H9 (cell line): ENCODE data around the gene ELF1. TPM values are rescaled to one million over a fixed set of nuclear protein-coding genes. Genes with fewer than 3 reads are reported as not detected.

ENCODE experiments used
- DNase-seq: peaks from one replicate; pipeline ENCODE4 v3.0.0-alpha.2; 2017
- H2AFZ ChIP-seq: one replicate; pipeline ENCODE4 v1.6.1; 2013; ENCODE audit warnings: mild to moderate bottlenecking, low read length, control low read depth, moderate library complexity
- H2AK5ac ChIP-seq: 2 replicates; pipeline ENCODE4 v1.6.1; 2013; ENCODE audit warnings: low read length, control low read depth, mixed read lengths; ENCODE audit not compliant: insufficient read length
- H2BK120ac ChIP-seq: one replicate; pipeline ENCODE4 v1.6.1; 2013; ENCODE audit warnings: low read depth, mild to moderate bottlenecking, low read length, control low read depth, inconsistent platforms; ENCODE audit not compliant: poor library complexity, severe bottlenecking
- H2BK12ac ChIP-seq: 2 replicates; pipeline ENCODE4 v1.6.1; 2013; ENCODE audit warnings: low read length, control low read depth, mixed read lengths, low read depth; ENCODE audit not compliant: insufficient read length
- H2BK15ac ChIP-seq: 2 replicates; pipeline ENCODE4 v1.6.1; 2013; ENCODE audit warnings: low read depth, low read length, control low read depth
- H2BK20ac ChIP-seq: one replicate; pipeline ENCODE4 v1.6.1; 2013; ENCODE audit warnings: low read depth, mild to moderate bottlenecking, low read length, control low read depth, inconsistent platforms; ENCODE audit not compliant: poor library complexity, severe bottlenecking
- H2BK5ac ChIP-seq: 2 replicates; pipeline ENCODE4 v1.6.1; 2013; ENCODE audit warnings: low read length, control low read depth, mixed read lengths; ENCODE audit not compliant: insufficient read length
- H3K14ac ChIP-seq: 2 replicates; pipeline ENCODE4 v1.6.1; 2013; ENCODE audit warnings: low read length, control low read depth; ENCODE audit not compliant: insufficient read depth
- H3K18ac ChIP-seq: 2 replicates; pipeline ENCODE4 v1.6.1; 2013; ENCODE audit warnings: low read depth, mild to moderate bottlenecking, mixed read lengths, low read length, control low read depth; ENCODE audit not compliant: insufficient read length
- H3K23ac ChIP-seq: 2 replicates; pipeline ENCODE4 v1.6.1; 2013; ENCODE audit warnings: low read length, control low read depth, mixed read lengths, low read depth; ENCODE audit not compliant: insufficient read length
- H3K23me2 ChIP-seq: 2 replicates; pipeline ENCODE4 v1.6.1; 2013; ENCODE audit warnings: low read depth, mild to moderate bottlenecking, mixed read lengths, low read length, control low read depth; ENCODE audit not compliant: insufficient read length, poor library complexity, severe bottlenecking
- H3K27ac ChIP-seq: 2 replicates; pipeline ENCODE4 v1.5.1; 2013; ENCODE audit warnings: low read length, control low read depth, mixed read lengths, low read depth; ENCODE audit not compliant: insufficient read length
- H3K27me3 ChIP-seq: 2 replicates; pipeline ENCODE4 v1.6.1; 2013; ENCODE audit warnings: low read length, control low read depth, inconsistent platforms; ENCODE audit not compliant: insufficient read depth
- H3K4ac ChIP-seq: 2 replicates; pipeline ENCODE4 v1.6.1; 2013; ENCODE audit warnings: low read depth, mild to moderate bottlenecking, control low read depth, inconsistent platforms, low read length, moderate library complexity
- H3K4me1 ChIP-seq: 2 replicates; pipeline ENCODE4 v1.6.1; 2013; ENCODE audit warnings: low read length, control low read depth, inconsistent platforms; ENCODE audit not compliant: insufficient read depth
- H3K4me2 ChIP-seq: 2 replicates; pipeline ENCODE4 v1.6.1; 2013; ENCODE audit warnings: low read length, control low read depth, mixed read lengths; ENCODE audit not compliant: insufficient read length, insufficient read depth
- H3K56ac ChIP-seq: 2 replicates; pipeline ENCODE4 v1.6.1; 2013; ENCODE audit warnings: low read depth, mild to moderate bottlenecking, mixed read lengths, low read length, control low read depth; ENCODE audit not compliant: insufficient read length
- H3K79me1 ChIP-seq: 2 replicates; pipeline ENCODE4 v1.6.1; 2013; ENCODE audit warnings: low read depth, mild to moderate bottlenecking, moderate library complexity, low read length, control low read depth, inconsistent platforms; ENCODE audit not compliant: insufficient read depth, poor library complexity, severe bottlenecking
- H3K79me2 ChIP-seq: 2 replicates; pipeline ENCODE4 v1.6.1; 2013; ENCODE audit warnings: low read length, control low read depth, inconsistent platforms; ENCODE audit not compliant: insufficient read depth
- H3K9ac ChIP-seq: 2 replicates; pipeline ENCODE4 v1.6.1; 2013; ENCODE audit warnings: low read length, control low read depth, mixed read lengths; ENCODE audit not compliant: insufficient read length; ENCODE audit errors: extremely low read depth
- H3K9me3 ChIP-seq: one replicate; pipeline ENCODE4 v1.6.1; 2013; ENCODE audit warnings: low read depth, low read length, inconsistent platforms; ENCODE audit not compliant: control insufficient read depth
- H3T11ph ChIP-seq: one replicate; pipeline ENCODE4 v1.6.1; 2013; ENCODE audit warnings: mild to moderate bottlenecking, low read length, control low read depth, inconsistent platforms
- H4K20me1 ChIP-seq: one replicate; pipeline ENCODE4 v1.6.1; 2013; ENCODE audit not compliant: control insufficient read depth, insufficient read length, insufficient read depth
- H4K5ac ChIP-seq: 2 replicates; pipeline ENCODE4 v1.6.1; 2013; ENCODE audit warnings: low read depth, mild to moderate bottlenecking, mixed read lengths, low read length, control low read depth; ENCODE audit not compliant: insufficient read length
- H4K8ac ChIP-seq: replicated peaks from 2 replicates; pipeline ENCODE4 v1.6.1; 2013; ENCODE audit warnings: low read length, control low read depth, mixed read lengths, low read depth; ENCODE audit not compliant: insufficient read length
- H4K91ac ChIP-seq: 2 replicates; pipeline ENCODE4 v1.6.1; 2013; ENCODE audit warnings: low read depth, mild to moderate bottlenecking, moderate library complexity, mixed read lengths, low read length, control low read depth; ENCODE audit not compliant: insufficient read length
- H3K27ac Mint-ChIP-seq, 3 experiments: 2 replicates in 2 of 3; 3 replicates in 1 of 3; pipeline ENCODE4 v1.8.0; 2020 to 2021; ENCODE audit warnings: mixed read lengths in 3 of 3, mild to moderate bottlenecking in 1 of 3, moderate library complexity in 1 of 3
- H3K27me3 Mint-ChIP-seq: 2 replicates; pipeline ENCODE4 v1.8.0; 2021; ENCODE audit warnings: low read depth, mild to moderate bottlenecking, moderate library complexity, mixed read lengths
- H3K36me3 Mint-ChIP-seq, 3 experiments: 2 replicates in 2 of 3; 3 replicates in 1 of 3; pipeline ENCODE4 v1.8.0; 2020 to 2021; ENCODE audit warnings: low read depth in 3 of 3, mixed read lengths in 3 of 3; ENCODE audit not compliant: insufficient read depth in 1 of 3
- H3K4me1 Mint-ChIP-seq, 2 experiments: 2 replicates each; pipeline ENCODE4 v1.8.0; 2020; ENCODE audit warnings: mixed read lengths in 2 of 2
- H3K4me3 Mint-ChIP-seq, 2 experiments: 2 replicates in 1 of 2; 3 replicates in 1 of 2; pipeline ENCODE4 v1.8.0; 2020 to 2021; ENCODE audit warnings: mild to moderate bottlenecking in 2 of 2, mixed read lengths in 2 of 2, moderate library complexity in 1 of 2
- H3K9me3 Mint-ChIP-seq, 2 experiments: 2 replicates in 1 of 2; 3 replicates in 1 of 2; pipeline ENCODE4 v1.8.0; 2020; ENCODE audit warnings: mild to moderate bottlenecking in 2 of 2, mixed read lengths in 2 of 2, moderate library complexity in 1 of 2
- WGBS: extraction: QIAGEN DNeasy Blood & Tissue Kit; methylation state at CpG from one replicate; pipeline ENCODE4 v1.1.7; 2013; ENCODE audit warnings: missing lambda C conversion rate, low lambda C conversion rate, mixed read lengths; ENCODE audit not compliant: insufficient read length; ENCODE audit errors: extremely low coverage; 5-methylcytosine and 5-hydroxymethylcytosine counted together
- total RNA-seq: library from RNA; stranded (reverse); gene quantifications from 2 replicates; pipeline ENCODE4 v1.2.1, GENCODE V29; 2021
- TF ChIP-seq, protein P1 (sequence below): fragments of 200-600 bp; sonication (generic); conservative IDR thresholded peaks from 3 replicates; pipeline ENCODE4 v1.8.0; 2021; ENCODE audit warnings: antibody characterized with exemption, mild to moderate bottlenecking

The ELF1 gene
- total RNA-seq, 1 experiment from 2014 or later = 15.5 TPM

DNA sequence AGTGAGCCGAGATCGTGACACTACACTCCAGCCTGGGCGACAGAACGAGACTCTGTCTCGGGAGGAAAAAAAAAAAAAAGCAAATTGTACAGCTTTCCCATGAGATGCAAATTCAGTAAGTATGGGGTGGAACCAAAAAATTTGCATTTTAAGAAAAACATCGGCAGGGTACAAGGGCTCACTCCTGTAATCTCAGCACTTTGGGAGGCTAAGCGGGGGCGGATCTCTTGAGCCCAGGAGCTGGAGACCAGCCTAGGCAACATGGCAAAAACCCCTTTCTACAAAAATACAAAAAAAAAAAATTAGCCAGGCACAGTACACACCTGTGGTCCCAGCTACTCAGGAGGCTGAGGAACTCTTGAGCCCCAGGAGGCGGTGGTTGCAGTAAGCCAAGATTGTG is 91.2 kb downstream of the ELF1 start:
- Histone ChIP-seq H3K79me1 (no peaks in the 10 kb centered on the region), H2BK12ac (no peak overlapping the region), H4K8ac (no peak overlapping the region), H3K14ac (no peak overlapping the region), H2BK120ac (no peak overlapping the region), H3K9me3 (no peaks in the 10 kb centered on the region), H2BK15ac (no peak overlapping the region), H3K27ac (no peak overlapping the region), H2BK5ac (no peak overlapping the region), H4K20me1 (no peaks in the 10 kb centered on the region), H2AFZ (no peak overlapping the region), H3K79me2 (no peaks in the 10 kb centered on the region), H3K27me3 (no peaks in the 10 kb centered on the region), H2BK20ac (no peak overlapping the region), H3K56ac (no peak overlapping the region), H4K91ac (no peak overlapping the region), H3K4me2 (no peak overlapping the region), H3K23me2 (no peaks in the 10 kb centered on the region), H3T11ph (no peak overlapping the region), H3K4ac (no peak overlapping the region), H4K5ac (no peak overlapping the region), H3K18ac (no peak overlapping the region), H2AK5ac (no peak overlapping the region), H3K9ac (no peak overlapping the region), H3K4me1 (no peaks in the 10 kb centered on the region; the same call in 1 of the 2 replicates), H3K23ac (no peak overlapping the region)
- peaks cover 13 to 14% of the 10 kb centered on the region in 2 experiments for H3K4me1 Mint-ChIP-seq
- H3K27me3 Mint-ChIP-seq = no peaks in the 10 kb centered on the region
- no peaks in the 10 kb centered on the region for H3K9me3 Mint-ChIP-seq
- H3K36me3 Mint-ChIP-seq = peaks cover 0 to 2% (median 0%) of the 10 kb centered on the region in 3 experiments; a peak in 1 of 7 replicates
- H3K27ac Mint-ChIP-seq = no peak overlapping the region; a peak in 3 of 7 replicates
- WGBS = no CpG with 5 or more reads among the region's 9 CpGs
- DNase-seq = no peak
- H3K4me3 Mint-ChIP-seq = no peak overlapping the region
- TF ChIP-seq, protein P1, sequence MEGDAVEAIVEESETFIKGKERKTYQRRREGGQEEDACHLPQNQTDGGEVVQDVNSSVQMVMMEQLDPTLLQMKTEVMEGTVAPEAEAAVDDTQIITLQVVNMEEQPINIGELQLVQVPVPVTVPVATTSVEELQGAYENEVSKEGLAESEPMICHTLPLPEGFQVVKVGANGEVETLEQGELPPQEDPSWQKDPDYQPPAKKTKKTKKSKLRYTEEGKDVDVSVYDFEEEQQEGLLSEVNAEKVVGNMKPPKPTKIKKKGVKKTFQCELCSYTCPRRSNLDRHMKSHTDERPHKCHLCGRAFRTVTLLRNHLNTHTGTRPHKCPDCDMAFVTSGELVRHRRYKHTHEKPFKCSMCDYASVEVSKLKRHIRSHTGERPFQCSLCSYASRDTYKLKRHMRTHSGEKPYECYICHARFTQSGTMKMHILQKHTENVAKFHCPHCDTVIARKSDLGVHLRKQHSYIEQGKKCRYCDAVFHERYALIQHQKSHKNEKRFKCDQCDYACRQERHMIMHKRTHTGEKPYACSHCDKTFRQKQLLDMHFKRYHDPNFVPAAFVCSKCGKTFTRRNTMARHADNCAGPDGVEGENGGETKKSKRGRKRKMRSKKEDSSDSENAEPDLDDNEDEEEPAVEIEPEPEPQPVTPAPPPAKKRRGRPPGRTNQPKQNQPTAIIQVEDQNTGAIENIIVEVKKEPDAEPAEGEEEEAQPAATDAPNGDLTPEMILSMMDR = no peak
